A673 (cell line): ENCODE results near the gene CDKN3. TPM values are rescaled to one million over a fixed set of nuclear protein-coding genes. Genes with fewer than 3 reads are reported as not detected.

Experiments used
- BruUV-seq: library from RNA; stranded (reverse); fragments of 400-500 nt; replicated peaks from 2 replicates; lab custom pipeline; 2021; lab: Mats Ljungman, UMichigan
- CTCF ChIA-PET: fragments of 300-600 bp; sonication (Branson Sonifier 250); formaldehyde crosslinking; loops from one replicate; lab custom pipeline; 2022; ENCODE audit warnings: antibody characterized with exemption; lab: Charles Lee
- POLR2A ChIA-PET: fragments of 300-600 bp; sonication (Branson Sonifier 250); formaldehyde crosslinking; loops from one replicate; lab custom pipeline; 2022; ENCODE audit warnings: antibody characterized with exemption; ENCODE audit not compliant: low non-redundant PET; lab: Charles Lee
- DNase-seq: peaks from one replicate; pipeline ENCODE4 v3.0.0-alpha.2; 2015; ENCODE audit warnings: low spot score
- H3K27ac ChIP-seq: fragments of 200-600 bp; sonication (generic); 2 replicates; pipeline ENCODE4 v1.5.1; 2016; ENCODE audit warnings: mixed run types, low read depth, mild to moderate bottlenecking, mixed read lengths, antibody characterized with exemption, low read length; ENCODE audit not compliant: poor library complexity, severe bottlenecking
- H3K27me3 ChIP-seq: fragments of 200-600 bp; sonication (generic); replicated peaks from 2 replicates; pipeline ENCODE4 v1.6.1; 2017; ENCODE audit warnings: mixed run types, low read depth, mild to moderate bottlenecking, mixed read lengths, antibody characterized with exemption, low read length; ENCODE audit not compliant: insufficient read depth, poor library complexity
- H3K36me3 ChIP-seq: fragments of 200-600 bp; sonication (generic); 2 replicates; pipeline ENCODE4 v1.6.1; 2016; ENCODE audit warnings: mixed run types, mild to moderate bottlenecking, mixed read lengths, antibody characterized with exemption, low read length; ENCODE audit not compliant: insufficient read depth, poor library complexity, severe bottlenecking
- H3K4me1 ChIP-seq: fragments of 200-600 bp; sonication (generic); 2 replicates; pipeline ENCODE4 v1.6.1; 2017; ENCODE audit warnings: mixed run types, mild to moderate bottlenecking, mixed read lengths, antibody characterized with exemption, low read length; ENCODE audit not compliant: insufficient read depth, poor library complexity, severe bottlenecking
- H3K4me3 ChIP-seq: fragments of 200-600 bp; sonication (generic); 2 replicates; pipeline ENCODE4 v1.5.1; 2016; ENCODE audit warnings: low read depth, mixed run types, mild to moderate bottlenecking, mixed read lengths, low read length; ENCODE audit not compliant: poor library complexity, severe bottlenecking
- H3K9me3 ChIP-seq: fragments of 200-600 bp; sonication (generic); 2 replicates; pipeline ENCODE4 v1.6.1; 2016; ENCODE audit warnings: mixed run types, low read depth, mild to moderate bottlenecking, mixed read lengths, antibody characterized with exemption, low read length; ENCODE audit not compliant: poor library complexity, severe bottlenecking
- EZH2 ChIP-seq: fragments of 200-600 bp; sonication (generic); IDR thresholded peaks from 2 replicates; pipeline ENCODE4 v1.6.1; 2017; ENCODE audit warnings: borderline replicate concordance, low read depth, mild to moderate bottlenecking, mixed read lengths, antibody characterized with exemption, low read length; ENCODE audit not compliant: poor library complexity, severe bottlenecking
- intact Hi-C: fragments of 100-400 bp; cut with micrococcal nuclease; formaldehyde crosslinking; loops from one replicate; pipeline ENCODE4 v1.10.0; 2022; ENCODE audit not compliant: unreplicated experiment
- total RNA-seq: library from RNA; stranded (reverse); gene quantifications from 2 replicates; pipeline ENCODE4 v1.2.3, GENCODE V29; 2021
- TF ChIP-seq, protein P1 (sequence below): fragments of 300-800, 200-600 bp; sonication (generic); conservative IDR thresholded peaks from 2 replicates; pipeline ENCODE4 v1.5.1; 2017; ENCODE audit warnings: low read depth, mild to moderate bottlenecking, antibody characterized with exemption, low read length, moderate library complexity, mixed read lengths

The CDKN3 gene
- total RNA-seq, 1 experiment from 2014 or later, result 108 TPM

GRCh38 chr14:54438703-54439102 is 41.9 kb downstream of the CDKN3 start:
- POLR2A ChIA-PET, result no interaction called here
- CTCF ChIA-PET, result no interaction called here

DNA sequence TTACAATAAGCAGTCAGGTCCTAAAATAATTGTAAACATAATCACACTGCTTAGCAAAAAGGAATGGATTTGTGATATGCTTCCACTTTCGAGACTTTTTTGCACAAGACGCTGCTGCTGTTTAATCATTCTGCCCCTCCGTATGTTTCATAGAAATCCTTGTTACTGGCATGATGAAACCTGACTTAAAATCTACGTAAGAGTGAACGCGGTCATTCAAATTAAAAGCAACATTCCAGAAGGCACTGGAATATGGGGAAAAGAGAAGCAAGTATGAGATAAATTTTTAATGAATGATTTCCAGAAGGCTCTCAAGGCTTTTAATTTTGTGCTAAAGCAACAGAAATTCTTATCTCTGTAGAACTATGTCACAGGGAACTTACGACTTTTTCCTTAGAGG is 43.2 kb downstream of the CDKN3 start:
- CTCF ChIA-PET, result no interaction called here
- POLR2A ChIA-PET, result no interaction called here
- H3K9me3 ChIP-seq, result no peaks in the 10 kb centered on the region
- peak; percentile 10 for DNase-seq
- H3K4me3 ChIP-seq, result peak overlapping the region; percentile 84
- H3K4me1 ChIP-seq, result peaks cover 41% of the 10 kb centered on the region
- intact Hi-C loops, result no loop called here
- BruUV-seq, result TSS peak; percentile 43
- H3K27ac ChIP-seq, result peak overlapping the region; percentile 95
- TF ChIP-seq, protein P1, sequence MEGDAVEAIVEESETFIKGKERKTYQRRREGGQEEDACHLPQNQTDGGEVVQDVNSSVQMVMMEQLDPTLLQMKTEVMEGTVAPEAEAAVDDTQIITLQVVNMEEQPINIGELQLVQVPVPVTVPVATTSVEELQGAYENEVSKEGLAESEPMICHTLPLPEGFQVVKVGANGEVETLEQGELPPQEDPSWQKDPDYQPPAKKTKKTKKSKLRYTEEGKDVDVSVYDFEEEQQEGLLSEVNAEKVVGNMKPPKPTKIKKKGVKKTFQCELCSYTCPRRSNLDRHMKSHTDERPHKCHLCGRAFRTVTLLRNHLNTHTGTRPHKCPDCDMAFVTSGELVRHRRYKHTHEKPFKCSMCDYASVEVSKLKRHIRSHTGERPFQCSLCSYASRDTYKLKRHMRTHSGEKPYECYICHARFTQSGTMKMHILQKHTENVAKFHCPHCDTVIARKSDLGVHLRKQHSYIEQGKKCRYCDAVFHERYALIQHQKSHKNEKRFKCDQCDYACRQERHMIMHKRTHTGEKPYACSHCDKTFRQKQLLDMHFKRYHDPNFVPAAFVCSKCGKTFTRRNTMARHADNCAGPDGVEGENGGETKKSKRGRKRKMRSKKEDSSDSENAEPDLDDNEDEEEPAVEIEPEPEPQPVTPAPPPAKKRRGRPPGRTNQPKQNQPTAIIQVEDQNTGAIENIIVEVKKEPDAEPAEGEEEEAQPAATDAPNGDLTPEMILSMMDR, result no peak
- no peak for TF ChIP-seq EZH2
- H3K36me3 ChIP-seq, result peaks cover 5% of the 10 kb centered on the region
- H3K27me3 ChIP-seq, result no peaks in the 10 kb centered on the region

More at GRCh38 chr14:54438703-54439102, 41.9 kb downstream of the CDKN3 start:
- Histone ChIP-seq H3K27ac (no peak overlapping the region), H3K27me3 (no peaks in the 10 kb centered on the region), H3K36me3 (peaks cover 14% of the 10 kb centered on the region), H3K4me3 (no peak overlapping the region), H3K9me3 (no peaks in the 10 kb centered on the region), H3K4me1 (peaks cover 52% of the 10 kb centered on the region)
- no peak for DNase-seq
- BruUV-seq, result no TSS peak
- intact Hi-C loops, result no loop called here
- no peak for TF ChIP-seq EZH2
- TF ChIP-seq, protein P1, result no peak

DNA sequence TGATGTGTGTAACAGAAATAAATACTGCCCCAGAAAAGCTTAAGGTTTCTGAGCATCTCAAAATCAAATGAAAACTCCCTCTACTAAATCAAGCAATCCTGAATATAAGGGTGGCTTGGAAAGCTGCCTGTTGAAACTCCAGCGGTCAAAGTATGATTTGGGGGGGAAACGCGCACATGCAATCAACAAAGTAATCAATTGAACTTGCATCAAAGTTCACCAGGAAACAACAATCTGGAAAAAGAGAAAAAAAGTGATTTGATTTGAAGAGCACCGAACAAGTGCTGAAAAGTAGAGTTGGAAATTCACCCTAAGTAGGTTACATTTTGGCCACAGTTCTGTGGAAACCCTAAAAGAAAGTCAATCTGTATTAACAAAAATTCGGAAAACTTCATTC is 43.7 kb downstream of the CDKN3 start:
- ChIA-PET CTCF (no interaction called here), POLR2A (no interaction called here)
- TF ChIP-seq, protein P1, result no peak
- TF ChIP-seq EZH2, result no peak
- Histone ChIP-seq H3K4me3 (peak overlapping the region; percentile 84), H3K27ac (peak overlapping the region; percentile 95), H3K4me1 (peaks cover 37% of the 10 kb centered on the region), H3K36me3 (peaks cover under 1% of the 10 kb centered on the region), H3K9me3 (no peaks in the 10 kb centered on the region), H3K27me3 (no peaks in the 10 kb centered on the region)
- intact Hi-C loops, result no loop called here
- no TSS peak for BruUV-seq
- peak; percentile 10 for DNase-seq
